Muscle of leg (tissue), 11 donors: ENCODE data around the gene DNAJB11. TPM values are rescaled to one million over a fixed set of nuclear protein-coding genes. Genes with fewer than 3 reads are reported as not detected.
A peak's percentile ranks its signal among the peaks of the same experiment; 100 is the strongest.

ENCODE experiments used
- DNase-seq: peaks from one replicate; pipeline ENCODE4 v3.0.0; 2013
- H3K27ac ChIP-seq: one replicate; pipeline ENCODE4 v1.5.1; 2013; ENCODE audit warnings: mild to moderate bottlenecking, low read length, control low read depth
- H3K27me3 ChIP-seq: one replicate; pipeline ENCODE4 v1.6.1; 2013; ENCODE audit warnings: low read length; ENCODE audit not compliant: control insufficient read depth, insufficient read depth
- H3K36me3 ChIP-seq: one replicate; pipeline ENCODE4 v1.6.1; 2013; ENCODE audit warnings: low read length; ENCODE audit not compliant: control insufficient read depth, insufficient read depth
- H3K4me1 ChIP-seq: one replicate; pipeline ENCODE4 v1.6.1; 2013; ENCODE audit warnings: low read length; ENCODE audit not compliant: control insufficient read depth, insufficient read depth
- H3K4me3 ChIP-seq: one replicate; pipeline ENCODE4 v1.5.1; 2013; ENCODE audit warnings: low read length, control low read depth
- H3K9me3 ChIP-seq: replicated peaks from 2 replicates; pipeline ENCODE4 v1.6.1; 2013; ENCODE audit warnings: low read depth, low read length; ENCODE audit not compliant: control insufficient read depth
- WGBS: methylation state at CpG from one replicate; pipeline ENCODE4 v1.1.5; 2013; ENCODE audit warnings: missing lambda C conversion rate; ENCODE audit not compliant: insufficient coverage; 5-methylcytosine and 5-hydroxymethylcytosine counted together
- polyA plus RNA-seq, 8 donors: library from polyadenylated mRNA; unstranded; fragments of 120-200 nt; gene quantifications; one replicate each; pipeline versions ENCODE4 v1.2.1 to v1.2.3, GENCODE V29; 2013; ENCODE audit warnings: inconsistent platforms in 1 of 8, low replicate concordance in 1 of 8; ENCODE audit not compliant: insufficient read length in 8 of 8, insufficient read depth in 1 of 8
- total RNA-seq: library from RNA; stranded (reverse); fragments of 120-200 nt; gene quantifications from one replicate; pipeline ENCODE4 v1.2.4, GENCODE V29; 2013

DNAJB11 gene
- total and polyA plus RNA-seq, 9 donors: 30.3 to 49.7 (median 39.6) TPM

DNA sequence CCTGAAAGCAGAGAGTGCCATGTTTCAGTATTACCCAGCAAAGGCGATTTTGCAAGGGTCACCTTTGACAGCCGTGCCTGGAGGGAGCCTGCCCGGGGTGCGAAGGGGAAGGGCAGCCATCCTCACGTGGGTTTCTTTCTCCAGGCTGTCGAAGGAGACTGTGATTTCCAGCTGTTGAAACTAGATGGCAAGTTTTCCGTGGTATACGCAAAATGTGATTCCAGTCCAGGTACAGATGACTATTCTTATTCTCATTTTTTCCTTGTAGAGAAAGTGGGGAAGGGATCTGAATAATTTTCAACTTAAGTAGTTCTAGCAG, 45.7 kb downstream of the DNAJB11 start:
- Histone ChIP-seq H3K9me3 (no peaks in the 10 kb centered on the region), H3K27me3 (peaks cover 37% of the 10 kb centered on the region), H3K36me3 (no peaks in the 10 kb centered on the region), H3K4me1 (peaks cover 7% of the 10 kb centered on the region), H3K27ac (no peak overlapping the region), H3K4me3 (no peak overlapping the region)
- 79% methylated on average over 6 of the region's 8 CpGs for WGBS
- no peak for DNase-seq

- Histone ChIP-seq H3K4me1 (peaks cover 7% of the 10 kb centered on the region), H3K9me3 (no peaks in the 10 kb centered on the region), H3K4me3 (no peak overlapping the region), H3K27ac (no peak overlapping the region), H3K27me3 (peaks cover 35% of the 10 kb centered on the region), H3K36me3 (no peaks in the 10 kb centered on the region)
- 9% methylated on average over 22 of the region's 31 CpGs for WGBS
- peak; percentile 71 for DNase-seq
These were observed 46.8 kb downstream of the DNAJB11 start for GRCh38 chr3:186617036-186617946.

DNA sequence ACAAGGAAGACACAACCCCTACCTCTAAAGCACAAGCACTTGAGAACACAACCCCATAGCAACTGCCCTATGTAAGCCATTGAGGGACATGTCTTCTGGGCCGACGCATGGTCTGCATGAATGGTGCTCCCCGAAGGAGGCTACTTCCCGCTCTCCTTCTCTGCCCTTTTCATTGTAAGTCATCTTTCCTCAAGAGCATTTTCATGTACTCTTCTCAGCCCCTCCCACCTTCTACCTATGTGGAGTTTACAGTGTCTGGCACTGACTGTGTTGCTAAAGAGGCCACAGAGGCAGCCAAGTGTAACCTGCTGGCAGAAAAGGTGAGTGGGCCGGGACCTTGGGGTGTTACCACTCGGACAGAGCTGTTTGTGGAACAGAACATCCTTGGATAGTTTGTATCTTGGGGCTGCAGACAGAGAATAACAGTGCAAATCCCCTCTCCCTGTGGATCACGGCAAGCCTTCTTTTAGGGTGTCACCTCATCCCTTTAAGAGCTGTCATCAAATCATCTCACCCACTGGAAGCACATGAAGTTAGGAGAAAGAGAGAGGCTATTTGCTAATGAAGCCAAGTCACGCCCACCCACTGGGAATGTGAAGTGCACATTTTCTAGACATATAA, 47.9 kb downstream of the DNAJB11 start:
- H3K27me3 ChIP-seq: peaks cover 32% of the 10 kb centered on the region
- no peak overlapping the region for H3K4me3 ChIP-seq
- H3K9me3 ChIP-seq: no peaks in the 10 kb centered on the region
- DNase-seq: no peak
- H3K27ac ChIP-seq: no peak overlapping the region
- peaks cover 7% of the 10 kb centered on the region for H3K4me1 ChIP-seq
- no peaks in the 10 kb centered on the region for H3K36me3 ChIP-seq
- WGBS: 76% methylated on average over 5 of the region's 8 CpGs

GRCh38 chr3:186619787-186620212, 49.3 kb downstream of the DNAJB11 start:
- Histone ChIP-seq H3K27me3 (peaks cover 26% of the 10 kb centered on the region), H3K9me3 (no peaks in the 10 kb centered on the region), H3K27ac (no peak overlapping the region), H3K36me3 (no peaks in the 10 kb centered on the region), H3K4me1 (peaks cover 7% of the 10 kb centered on the region), H3K4me3 (no peak overlapping the region)
- no peak for DNase-seq
- WGBS: 80% methylated on average over 2 of the region's 5 CpGs

- no peak for DNase-seq
- no peaks in the 10 kb centered on the region for H3K9me3 ChIP-seq
- H3K27ac ChIP-seq: no peak overlapping the region
- H3K27me3 ChIP-seq: peaks cover 23% of the 10 kb centered on the region
- H3K4me1 ChIP-seq: peaks cover 7% of the 10 kb centered on the region
- 87% methylated on average over 12 of the region's 17 CpGs for WGBS
- H3K36me3 ChIP-seq: no peaks in the 10 kb centered on the region
- H3K4me3 ChIP-seq: no peak overlapping the region
These were observed 49.9 kb downstream of the DNAJB11 start for GRCh38 chr3:186620213-186621092.

DNA sequence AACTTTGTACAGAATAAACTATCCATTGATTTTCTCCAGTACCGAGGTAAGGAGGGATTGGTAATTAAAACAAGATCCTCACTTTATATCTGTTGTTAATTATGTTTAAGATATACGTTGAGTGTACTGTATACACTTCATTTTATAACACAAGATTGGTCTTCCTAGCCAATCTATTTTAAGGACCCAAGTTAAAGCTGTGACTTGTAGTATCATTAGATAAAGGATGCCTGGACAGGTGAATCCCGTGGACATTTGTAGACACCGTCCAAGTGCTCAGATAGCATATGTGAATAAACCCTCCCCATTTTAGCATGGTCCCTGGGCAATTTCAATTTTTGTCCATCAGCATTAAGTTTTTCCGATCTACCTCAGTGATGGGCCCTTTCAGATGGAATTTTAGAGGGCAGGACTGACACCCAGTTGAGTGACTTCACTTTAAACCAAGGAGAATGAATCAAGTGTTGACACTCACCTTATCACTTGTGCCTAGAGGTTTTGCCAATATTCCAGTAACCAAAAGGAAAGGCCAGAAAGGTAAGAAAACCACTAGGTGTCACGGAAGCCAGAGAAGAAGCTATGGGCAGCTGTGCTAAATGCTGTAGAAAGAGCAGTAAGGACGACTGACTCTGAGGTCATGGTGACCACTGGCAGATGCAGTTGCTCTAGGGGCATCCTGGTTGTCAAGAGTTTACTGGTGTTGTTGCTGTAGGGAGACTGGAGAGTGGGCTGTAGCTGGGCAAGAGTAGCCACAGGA, 51.6 kb downstream of the DNAJB11 start:
- WGBS: 55% methylated on average over 3 of the region's 7 CpGs
- H3K36me3 ChIP-seq: no peaks in the 10 kb centered on the region
- no peak overlapping the region for H3K27ac ChIP-seq
- H3K4me3 ChIP-seq: no peak overlapping the region
- no peak for DNase-seq
- H3K4me1 ChIP-seq: peaks cover 4% of the 10 kb centered on the region
- H3K9me3 ChIP-seq: no peaks in the 10 kb centered on the region
- peaks cover 18% of the 10 kb centered on the region for H3K27me3 ChIP-seq

DNA sequence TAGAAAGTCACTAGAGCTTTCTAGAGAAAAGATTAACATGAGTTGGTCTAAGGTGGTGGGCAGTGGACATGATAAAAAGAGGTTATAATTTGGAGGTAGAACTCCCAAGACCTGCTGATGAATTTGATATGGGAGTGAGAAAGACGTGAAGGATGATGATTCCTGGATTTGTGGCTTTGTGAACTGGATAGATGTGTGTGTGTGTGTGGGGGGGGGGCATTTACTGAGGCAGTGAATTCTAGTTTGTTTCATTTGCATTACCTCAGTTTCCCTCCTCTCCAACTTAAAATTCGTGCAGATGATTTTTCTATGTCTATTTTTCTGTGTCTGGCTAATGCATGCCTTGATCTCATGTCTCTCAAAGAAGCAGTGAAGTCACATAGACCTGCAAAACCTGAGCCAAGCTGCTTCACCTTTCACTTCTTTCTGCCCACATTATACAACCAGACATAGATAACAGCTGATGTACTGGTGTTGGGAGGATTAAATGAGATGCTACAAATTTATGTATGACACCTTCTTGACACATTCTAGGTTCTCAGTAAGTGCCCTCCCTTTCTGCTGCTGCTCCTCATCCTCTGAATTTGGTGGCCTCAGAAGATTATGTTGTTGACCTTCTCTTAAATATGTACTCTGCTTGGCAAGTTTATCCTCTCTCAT, 52.3 kb downstream of the DNAJB11 start:
- WGBS: 29% methylated on average over 1 of the region's 2 CpGs
- Histone ChIP-seq H3K36me3 (no peaks in the 10 kb centered on the region), H3K4me1 (no peaks in the 10 kb centered on the region), H3K4me3 (no peak overlapping the region), H3K27me3 (peaks cover 14% of the 10 kb centered on the region), H3K9me3 (no peaks in the 10 kb centered on the region), H3K27ac (no peak overlapping the region)
- DNase-seq: no peak

- DNase-seq: no peak
- Histone ChIP-seq H3K9me3 (no peaks in the 10 kb centered on the region), H3K36me3 (no peaks in the 10 kb centered on the region), H3K4me1 (no peaks in the 10 kb centered on the region), H3K27me3 (peaks cover 6% of the 10 kb centered on the region), H3K27ac (no peak overlapping the region), H3K4me3 (no peak overlapping the region)
- WGBS: 69% methylated on average over 3 of the region's 4 CpGs
These were observed 54.1 kb downstream of the DNAJB11 start for GRCh38 chr3:186624598-186624997.

GRCh38 chr3:186625600-186626042, 55.1 kb downstream of the DNAJB11 start:
- peaks cover 2% of the 10 kb centered on the region for H3K27me3 ChIP-seq
- DNase-seq: no peak
- WGBS: no CpG with 5 or more reads among the region's 4 CpGs
- no peaks in the 10 kb centered on the region for H3K4me1 ChIP-seq
- H3K9me3 ChIP-seq: no peaks in the 10 kb centered on the region
- no peaks in the 10 kb centered on the region for H3K36me3 ChIP-seq
- H3K27ac ChIP-seq: no peak overlapping the region
- no peak overlapping the region for H3K4me3 ChIP-seq
